ENCODE data around the gene DGKH.
"Not testable (repeated sequence)": the region's sequence is repeated elsewhere in the genome, so short reads cannot be mapped to it uniquely, and the experiment has no call there.

The DGKH gene

GRCh38 chr13:42073683-42074082 lies 25.2 kb downstream of the DGKH start:
- DNase-seq = no peak

- no peak for DNase-seq
These were observed 27.1 kb downstream of the DGKH start for GRCh38 chr13:42075517-42075916.

- no peak for DNase-seq
These were observed 27.9 kb downstream of the DGKH start for GRCh38 chr13:42076309-42076713.

GRCh38 chr13:42078128-42078808 lies 29.8 kb downstream of the DGKH start:
- DNase-seq = no peak

- DNase-seq = no peak
These were observed 34.8 kb downstream of the DGKH start for GRCh38 chr13:42083138-42083770.

GRCh38 chr13:42084722-42085121 lies 36.3 kb downstream of the DGKH start:
- DNase-seq = no peak

- DNase-seq = no peak
These were observed 38.1 kb downstream of the DGKH start for GRCh38 chr13:42086582-42086981.

GRCh38 chr13:42094516-42095040 lies 46.1 kb downstream of the DGKH start:
- no peak for DNase-seq

- DNase-seq = not testable (repeated sequence)
These were observed 47.8 kb downstream of the DGKH start for GRCh38 chr13:42096222-42096621.

- no peak for DNase-seq
These were observed 51.7 kb downstream of the DGKH start for GRCh38 chr13:42099962-42100675.

GRCh38 chr13:42100960-42101359 lies 52.5 kb downstream of the DGKH start:
- no peak for DNase-seq

GRCh38 chr13:42101821-42102585 lies 53.6 kb downstream of the DGKH start:
- no peak for DNase-seq

- no peak for DNase-seq
These were observed 54.8 kb downstream of the DGKH start for GRCh38 chr13:42102961-42103865.

GRCh38 chr13:42106998-42107397 lies 58.5 kb downstream of the DGKH start:
- DNase-seq = no peak

GRCh38 chr13:42107421-42107820 lies 59.0 kb downstream of the DGKH start:
- DNase-seq = no peak

GRCh38 chr13:42108217-42108616 lies 59.8 kb downstream of the DGKH start:
- DNase-seq = no peak

GRCh38 chr13:42109957-42110356 lies 61.5 kb downstream of the DGKH start:
- DNase-seq = no peak

- peak; percentile 32 for DNase-seq
These were observed 62.1 kb downstream of the DGKH start for GRCh38 chr13:42110410-42111155.

GRCh38 chr13:42112864-42113263 lies 64.4 kb downstream of the DGKH start:
- DNase-seq = no peak

GRCh38 chr13:42113478-42113877 lies 65.0 kb downstream of the DGKH start:
- no peak for DNase-seq

- DNase-seq = no peak
These were observed 65.8 kb downstream of the DGKH start for GRCh38 chr13:42114278-42114677.
